H9 (cell line): Measurements from ENCODE around the gene GPR87. TPM values are rescaled to one million over a fixed set of nuclear protein-coding genes. Genes with fewer than 3 reads are reported as not detected.

Experiments
- DNase-seq: peaks from one replicate; pipeline ENCODE4 v3.0.0-alpha.2; 2017
- H2AFZ ChIP-seq: one replicate; pipeline ENCODE4 v1.6.1; 2013; ENCODE audit warnings: mild to moderate bottlenecking, low read length, control low read depth, moderate library complexity
- H2AK5ac ChIP-seq: 2 replicates; pipeline ENCODE4 v1.6.1; 2013; ENCODE audit warnings: low read length, control low read depth, mixed read lengths; ENCODE audit not compliant: insufficient read length
- H2BK120ac ChIP-seq: one replicate; pipeline ENCODE4 v1.6.1; 2013; ENCODE audit warnings: low read depth, mild to moderate bottlenecking, low read length, control low read depth, inconsistent platforms; ENCODE audit not compliant: poor library complexity, severe bottlenecking
- H2BK12ac ChIP-seq: 2 replicates; pipeline ENCODE4 v1.6.1; 2013; ENCODE audit warnings: low read length, control low read depth, mixed read lengths, low read depth; ENCODE audit not compliant: insufficient read length
- H2BK15ac ChIP-seq: 2 replicates; pipeline ENCODE4 v1.6.1; 2013; ENCODE audit warnings: low read depth, low read length, control low read depth
- H2BK20ac ChIP-seq: one replicate; pipeline ENCODE4 v1.6.1; 2013; ENCODE audit warnings: low read depth, mild to moderate bottlenecking, low read length, control low read depth, inconsistent platforms; ENCODE audit not compliant: poor library complexity, severe bottlenecking
- H2BK5ac ChIP-seq: 2 replicates; pipeline ENCODE4 v1.6.1; 2013; ENCODE audit warnings: low read length, control low read depth, mixed read lengths; ENCODE audit not compliant: insufficient read length
- H3K14ac ChIP-seq: 2 replicates; pipeline ENCODE4 v1.6.1; 2013; ENCODE audit warnings: low read length, control low read depth; ENCODE audit not compliant: insufficient read depth
- H3K18ac ChIP-seq: 2 replicates; pipeline ENCODE4 v1.6.1; 2013; ENCODE audit warnings: low read depth, mild to moderate bottlenecking, mixed read lengths, low read length, control low read depth; ENCODE audit not compliant: insufficient read length
- H3K23ac ChIP-seq: 2 replicates; pipeline ENCODE4 v1.6.1; 2013; ENCODE audit warnings: low read length, control low read depth, mixed read lengths, low read depth; ENCODE audit not compliant: insufficient read length
- H3K23me2 ChIP-seq: 2 replicates; pipeline ENCODE4 v1.6.1; 2013; ENCODE audit warnings: low read depth, mild to moderate bottlenecking, mixed read lengths, low read length, control low read depth; ENCODE audit not compliant: insufficient read length, poor library complexity, severe bottlenecking
- H3K27ac ChIP-seq: 2 replicates; pipeline ENCODE4 v1.5.1; 2013; ENCODE audit warnings: low read length, control low read depth, mixed read lengths, low read depth; ENCODE audit not compliant: insufficient read length
- H3K27me3 ChIP-seq: 2 replicates; pipeline ENCODE4 v1.6.1; 2013; ENCODE audit warnings: low read length, control low read depth, inconsistent platforms; ENCODE audit not compliant: insufficient read depth
- H3K4ac ChIP-seq: 2 replicates; pipeline ENCODE4 v1.6.1; 2013; ENCODE audit warnings: low read depth, mild to moderate bottlenecking, control low read depth, inconsistent platforms, low read length, moderate library complexity
- H3K4me1 ChIP-seq: 2 replicates; pipeline ENCODE4 v1.6.1; 2013; ENCODE audit warnings: low read length, control low read depth, inconsistent platforms; ENCODE audit not compliant: insufficient read depth
- H3K4me2 ChIP-seq: 2 replicates; pipeline ENCODE4 v1.6.1; 2013; ENCODE audit warnings: low read length, control low read depth, mixed read lengths; ENCODE audit not compliant: insufficient read length, insufficient read depth
- H3K56ac ChIP-seq: 2 replicates; pipeline ENCODE4 v1.6.1; 2013; ENCODE audit warnings: low read depth, mild to moderate bottlenecking, mixed read lengths, low read length, control low read depth; ENCODE audit not compliant: insufficient read length
- H3K79me1 ChIP-seq: 2 replicates; pipeline ENCODE4 v1.6.1; 2013; ENCODE audit warnings: low read depth, mild to moderate bottlenecking, moderate library complexity, low read length, control low read depth, inconsistent platforms; ENCODE audit not compliant: insufficient read depth, poor library complexity, severe bottlenecking
- H3K79me2 ChIP-seq: 2 replicates; pipeline ENCODE4 v1.6.1; 2013; ENCODE audit warnings: low read length, control low read depth, inconsistent platforms; ENCODE audit not compliant: insufficient read depth
- H3K9ac ChIP-seq: 2 replicates; pipeline ENCODE4 v1.6.1; 2013; ENCODE audit warnings: low read length, control low read depth, mixed read lengths; ENCODE audit not compliant: insufficient read length; ENCODE audit errors: extremely low read depth
- H3K9me3 ChIP-seq: one replicate; pipeline ENCODE4 v1.6.1; 2013; ENCODE audit warnings: low read depth, low read length, inconsistent platforms; ENCODE audit not compliant: control insufficient read depth
- H3T11ph ChIP-seq: one replicate; pipeline ENCODE4 v1.6.1; 2013; ENCODE audit warnings: mild to moderate bottlenecking, low read length, control low read depth, inconsistent platforms
- H4K20me1 ChIP-seq: one replicate; pipeline ENCODE4 v1.6.1; 2013; ENCODE audit not compliant: control insufficient read depth, insufficient read length, insufficient read depth
- H4K5ac ChIP-seq: 2 replicates; pipeline ENCODE4 v1.6.1; 2013; ENCODE audit warnings: low read depth, mild to moderate bottlenecking, mixed read lengths, low read length, control low read depth; ENCODE audit not compliant: insufficient read length
- H4K8ac ChIP-seq: replicated peaks from 2 replicates; pipeline ENCODE4 v1.6.1; 2013; ENCODE audit warnings: low read length, control low read depth, mixed read lengths, low read depth; ENCODE audit not compliant: insufficient read length
- H4K91ac ChIP-seq: 2 replicates; pipeline ENCODE4 v1.6.1; 2013; ENCODE audit warnings: low read depth, mild to moderate bottlenecking, moderate library complexity, mixed read lengths, low read length, control low read depth; ENCODE audit not compliant: insufficient read length
- H3K27ac Mint-ChIP-seq, 3 experiments: 2 replicates in 2 of 3; 3 replicates in 1 of 3; pipeline ENCODE4 v1.8.0; 2020 to 2021; ENCODE audit warnings: mixed read lengths in 3 of 3, mild to moderate bottlenecking in 1 of 3, moderate library complexity in 1 of 3
- H3K27me3 Mint-ChIP-seq: 2 replicates; pipeline ENCODE4 v1.8.0; 2021; ENCODE audit warnings: low read depth, mild to moderate bottlenecking, moderate library complexity, mixed read lengths
- H3K36me3 Mint-ChIP-seq, 3 experiments: 2 replicates in 2 of 3; 3 replicates in 1 of 3; pipeline ENCODE4 v1.8.0; 2020 to 2021; ENCODE audit warnings: low read depth in 3 of 3, mixed read lengths in 3 of 3; ENCODE audit not compliant: insufficient read depth in 1 of 3
- H3K4me1 Mint-ChIP-seq, 2 experiments: 2 replicates each; pipeline ENCODE4 v1.8.0; 2020; ENCODE audit warnings: mixed read lengths in 2 of 2
- H3K4me3 Mint-ChIP-seq, 2 experiments: 2 replicates in 1 of 2; 3 replicates in 1 of 2; pipeline ENCODE4 v1.8.0; 2020 to 2021; ENCODE audit warnings: mild to moderate bottlenecking in 2 of 2, mixed read lengths in 2 of 2, moderate library complexity in 1 of 2
- H3K9me3 Mint-ChIP-seq, 2 experiments: 2 replicates in 1 of 2; 3 replicates in 1 of 2; pipeline ENCODE4 v1.8.0; 2020; ENCODE audit warnings: mild to moderate bottlenecking in 2 of 2, mixed read lengths in 2 of 2, moderate library complexity in 1 of 2
- WGBS: extraction: QIAGEN DNeasy Blood & Tissue Kit; methylation state at CpG from one replicate; pipeline ENCODE4 v1.1.7; 2013; ENCODE audit warnings: missing lambda C conversion rate, low lambda C conversion rate, mixed read lengths; ENCODE audit not compliant: insufficient read length; ENCODE audit errors: extremely low coverage; 5-methylcytosine and 5-hydroxymethylcytosine counted together
- total RNA-seq: library from RNA; stranded (reverse); gene quantifications from 2 replicates; pipeline ENCODE4 v1.2.1, GENCODE V29; 2021
- TF ChIP-seq, protein P1 (sequence below): fragments of 200-600 bp; sonication (generic); conservative IDR thresholded peaks from 3 replicates; pipeline ENCODE4 v1.8.0; 2021; ENCODE audit warnings: antibody characterized with exemption, mild to moderate bottlenecking

GPR87 gene
- total RNA-seq, 1 experiment from 2014 or later, result 0.33 TPM

DNA sequence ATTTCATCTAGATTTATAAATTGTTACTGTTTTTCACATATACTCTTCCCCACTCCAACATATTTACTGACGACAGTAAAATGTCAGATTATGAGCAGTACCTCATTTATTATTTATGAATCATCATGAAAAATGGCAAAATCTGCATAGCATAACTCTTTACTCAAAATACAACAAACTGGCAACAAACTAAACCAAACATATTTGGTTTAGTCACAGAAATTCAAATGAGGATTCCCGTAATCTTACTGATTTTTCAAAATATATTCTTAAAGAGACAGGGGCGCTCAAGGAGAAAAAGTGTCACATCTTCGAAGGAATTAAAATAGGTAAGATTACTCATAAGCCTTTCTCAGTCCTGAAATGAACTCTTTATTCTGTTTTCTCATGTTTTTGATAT lies 3.0 kb upstream of the GPR87 start:
- H4K8ac ChIP-seq, result no peak overlapping the region

More for the DNA sequence above, 3.0 kb upstream of the GPR87 start:
- no peaks in the 10 kb centered on the region; a peak in 1 of 7 replicates for H3K36me3 Mint-ChIP-seq
- Histone ChIP-seq H3K4me2 (no peak overlapping the region), H3K23ac (no peak overlapping the region), H2BK12ac (no peak overlapping the region), H3T11ph (no peak overlapping the region), H3K9ac (no peak overlapping the region), H3K79me2 (no peaks in the 10 kb centered on the region), H3K23me2 (no peaks in the 10 kb centered on the region), H3K27me3 (no peaks in the 10 kb centered on the region), H3K4ac (no peak overlapping the region), H3K27ac (no peak overlapping the region), H2AFZ (no peak overlapping the region), H3K9me3 (no peaks in the 10 kb centered on the region), H3K4me1 (no peaks in the 10 kb centered on the region; the same call in 1 of the 2 replicates), H2BK15ac (no peak overlapping the region), H2AK5ac (no peak overlapping the region), H4K5ac (no peak overlapping the region), H2BK5ac (no peak overlapping the region), H4K91ac (no peak overlapping the region), H4K20me1 (no peaks in the 10 kb centered on the region), H2BK20ac (no peak overlapping the region), H3K56ac (no peak overlapping the region), H2BK120ac (no peak overlapping the region), H3K79me1 (no peaks in the 10 kb centered on the region), H3K14ac (no peak overlapping the region), H3K18ac (no peak overlapping the region)
- H3K9me3 Mint-ChIP-seq, result no peaks in the 10 kb centered on the region
- WGBS, result no CpG with 5 or more reads among the region's 4 CpGs
- no peak overlapping the region for H3K4me3 Mint-ChIP-seq
- TF ChIP-seq, protein P1, sequence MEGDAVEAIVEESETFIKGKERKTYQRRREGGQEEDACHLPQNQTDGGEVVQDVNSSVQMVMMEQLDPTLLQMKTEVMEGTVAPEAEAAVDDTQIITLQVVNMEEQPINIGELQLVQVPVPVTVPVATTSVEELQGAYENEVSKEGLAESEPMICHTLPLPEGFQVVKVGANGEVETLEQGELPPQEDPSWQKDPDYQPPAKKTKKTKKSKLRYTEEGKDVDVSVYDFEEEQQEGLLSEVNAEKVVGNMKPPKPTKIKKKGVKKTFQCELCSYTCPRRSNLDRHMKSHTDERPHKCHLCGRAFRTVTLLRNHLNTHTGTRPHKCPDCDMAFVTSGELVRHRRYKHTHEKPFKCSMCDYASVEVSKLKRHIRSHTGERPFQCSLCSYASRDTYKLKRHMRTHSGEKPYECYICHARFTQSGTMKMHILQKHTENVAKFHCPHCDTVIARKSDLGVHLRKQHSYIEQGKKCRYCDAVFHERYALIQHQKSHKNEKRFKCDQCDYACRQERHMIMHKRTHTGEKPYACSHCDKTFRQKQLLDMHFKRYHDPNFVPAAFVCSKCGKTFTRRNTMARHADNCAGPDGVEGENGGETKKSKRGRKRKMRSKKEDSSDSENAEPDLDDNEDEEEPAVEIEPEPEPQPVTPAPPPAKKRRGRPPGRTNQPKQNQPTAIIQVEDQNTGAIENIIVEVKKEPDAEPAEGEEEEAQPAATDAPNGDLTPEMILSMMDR, result no peak
- no peak for DNase-seq
- H3K4me1 Mint-ChIP-seq, result peaks cover 29 to 37% of the 10 kb centered on the region in 2 experiments
- no peaks in the 10 kb centered on the region for H3K27me3 Mint-ChIP-seq
- no peak overlapping the region for H3K27ac Mint-ChIP-seq
